ENCODE results near the gene AGMO.
"Not testable (repeated sequence)": the region's sequence is repeated elsewhere in the genome, so short reads cannot be mapped to it uniquely, and the experiment has no call there.

AGMO gene

GRCh38 chr7:15559416-15559928, 2.3 kb downstream of the AGMO start:
- no peak for DNase-seq (ENCODE audit: low read depth, low spot score)

- DNase-seq (ENCODE audit: low read depth, low spot score) = no peak
These were observed 3.1 kb downstream of the AGMO start for GRCh38 chr7:15558756-15559155.

- no peak for DNase-seq (ENCODE audit: low read depth, low spot score)
These were observed 4.1 kb downstream of the AGMO start for GRCh38 chr7:15557686-15558085.

- no peak for DNase-seq (ENCODE audit: low read depth, low spot score)
These were observed 4.6 kb downstream of the AGMO start for GRCh38 chr7:15557186-15557585.

- no peak for DNase-seq (ENCODE audit: low read depth, low spot score)
These were observed 5.3 kb downstream of the AGMO start for GRCh38 chr7:15556339-15557105.

DNA sequence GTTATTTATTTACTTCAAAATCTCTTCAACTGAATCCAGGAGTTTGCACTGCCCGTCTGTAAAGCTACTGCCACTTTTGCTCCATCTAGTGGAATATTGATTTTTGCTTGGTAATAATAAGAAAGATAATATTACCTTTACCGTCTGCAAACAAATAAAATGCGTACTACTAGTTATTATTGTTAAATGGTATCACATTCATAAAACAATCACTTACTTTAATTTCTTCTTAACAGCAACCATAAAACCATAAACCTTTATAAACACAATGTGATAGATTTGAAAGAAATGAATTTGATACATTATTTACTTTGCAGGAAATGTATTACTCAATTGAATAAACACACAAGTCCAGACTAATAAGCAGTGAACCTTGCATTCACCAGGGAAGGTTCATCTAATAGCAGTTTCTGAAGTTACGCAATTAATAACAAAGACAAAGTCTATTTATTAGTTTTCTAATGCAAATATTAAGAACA, 6.4 kb downstream of the AGMO start:
- no peak for DNase-seq (ENCODE audit: low read depth, low spot score)

GRCh38 chr7:15554744-15555143, 7.1 kb downstream of the AGMO start:
- DNase-seq (ENCODE audit: low read depth, low spot score) = no peak

GRCh38 chr7:15554081-15554480, 7.7 kb downstream of the AGMO start:
- no peak for DNase-seq (ENCODE audit: low read depth, low spot score)

DNA sequence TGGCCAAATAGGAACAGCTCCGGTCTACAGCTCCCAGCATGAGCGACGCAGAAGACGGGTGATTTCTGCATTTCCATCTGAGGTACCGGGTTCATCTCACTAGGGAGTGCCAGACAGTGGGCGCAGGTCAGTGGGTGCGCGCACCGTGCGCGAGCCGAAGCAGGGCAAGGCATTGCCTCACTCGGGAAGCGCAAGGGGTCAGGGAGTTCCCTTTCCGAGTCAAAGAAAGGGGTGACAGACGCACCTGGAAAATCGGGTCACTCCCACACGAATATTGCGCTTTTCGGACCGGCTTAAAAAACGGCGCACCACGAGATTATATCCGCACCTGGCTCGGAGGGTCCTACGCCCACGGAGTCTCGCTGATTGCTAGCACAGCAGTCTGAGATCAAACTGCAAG, 14.5 kb downstream of the AGMO start:
- not testable (repeated sequence) for DNase-seq (ENCODE audit: low read depth, low spot score)

GRCh38 chr7:15546272-15546792, 15.5 kb downstream of the AGMO start:
- DNase-seq (ENCODE audit: low read depth, low spot score) = no peak

GRCh38 chr7:15544050-15544449, 17.8 kb downstream of the AGMO start:
- DNase-seq (ENCODE audit: low read depth, low spot score) = no peak

- DNase-seq (ENCODE audit: low read depth, low spot score) = no peak
These were observed 18.6 kb downstream of the AGMO start for GRCh38 chr7:15543256-15543655.

GRCh38 chr7:15527648-15528047, 34.2 kb downstream of the AGMO start:
- DNase-seq (ENCODE audit: low read depth, low spot score) = no peak

GRCh38 chr7:15525652-15526263, 36.1 kb downstream of the AGMO start:
- no peak for DNase-seq (ENCODE audit: low read depth, low spot score)

- no peak for DNase-seq (ENCODE audit: low read depth, low spot score)
These were observed 37.7 kb downstream of the AGMO start for GRCh38 chr7:15524077-15524476.

- not testable (repeated sequence) for DNase-seq (ENCODE audit: low read depth, low spot score)
These were observed 44.0 kb downstream of the AGMO start for GRCh38 chr7:15517865-15518264.

DNA sequence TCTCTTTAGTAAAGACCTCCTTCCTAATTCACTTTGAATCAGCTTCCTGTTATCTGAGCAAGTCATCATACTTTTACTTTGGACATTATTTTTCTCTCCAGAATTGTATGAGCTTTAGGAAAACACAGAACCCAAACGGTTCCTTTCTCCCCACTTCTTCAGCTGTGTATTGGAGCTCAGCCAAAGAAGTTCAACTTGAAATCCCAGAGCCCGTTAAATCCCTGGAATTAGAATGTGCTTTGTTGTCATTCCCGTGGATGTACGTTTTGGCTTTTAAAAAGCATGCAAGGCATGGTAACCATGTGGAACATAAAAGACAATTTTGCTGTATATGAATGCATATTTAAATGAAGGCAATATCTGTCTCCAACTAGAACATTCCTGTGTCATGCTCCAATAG, 46.6 kb downstream of the AGMO start:
- DNase-seq (ENCODE audit: low read depth, low spot score) = no peak

DNA sequence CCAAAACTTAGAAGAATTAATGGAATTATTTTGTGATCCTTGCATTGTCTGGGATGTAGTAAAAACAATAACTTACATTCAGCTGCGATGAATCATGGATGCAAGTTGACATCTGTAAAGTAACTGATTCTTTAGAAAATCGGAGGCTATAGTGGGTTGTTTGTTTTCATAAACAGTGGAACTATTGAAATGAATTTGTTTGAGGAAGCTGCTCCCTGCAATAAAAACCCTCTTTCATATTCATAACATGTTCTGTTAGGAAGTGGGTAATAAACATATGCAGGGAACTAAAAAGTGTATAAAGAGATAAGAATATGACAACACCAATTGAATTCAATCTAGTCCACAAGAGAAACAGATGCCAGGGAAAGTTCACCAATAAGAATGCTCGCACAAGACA, 53.6 kb downstream of the AGMO start:
- DNase-seq (ENCODE audit: low read depth, low spot score) = no peak

GRCh38 chr7:15507708-15508107, 54.1 kb downstream of the AGMO start:
- DNase-seq (ENCODE audit: low read depth, low spot score) = no peak

DNA sequence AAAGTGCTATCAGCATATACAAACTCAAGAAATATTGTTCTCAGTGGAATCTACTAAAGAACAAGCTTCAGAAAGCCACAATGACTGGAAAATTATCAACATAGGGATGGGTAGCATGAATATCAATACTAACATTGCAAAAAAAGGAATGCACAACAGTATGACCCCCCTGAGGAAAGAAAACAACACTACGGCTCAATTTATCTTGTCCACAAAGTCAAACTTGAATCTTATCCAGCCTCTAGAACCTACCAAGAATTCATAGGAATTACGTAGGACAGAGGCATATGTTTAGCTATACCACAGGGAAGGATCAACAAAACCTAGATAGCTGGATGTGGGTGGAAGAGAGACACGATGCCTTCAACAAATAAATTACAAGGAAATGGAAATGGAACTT, 54.6 kb downstream of the AGMO start:
- no peak for DNase-seq (ENCODE audit: low read depth, low spot score)

DNA sequence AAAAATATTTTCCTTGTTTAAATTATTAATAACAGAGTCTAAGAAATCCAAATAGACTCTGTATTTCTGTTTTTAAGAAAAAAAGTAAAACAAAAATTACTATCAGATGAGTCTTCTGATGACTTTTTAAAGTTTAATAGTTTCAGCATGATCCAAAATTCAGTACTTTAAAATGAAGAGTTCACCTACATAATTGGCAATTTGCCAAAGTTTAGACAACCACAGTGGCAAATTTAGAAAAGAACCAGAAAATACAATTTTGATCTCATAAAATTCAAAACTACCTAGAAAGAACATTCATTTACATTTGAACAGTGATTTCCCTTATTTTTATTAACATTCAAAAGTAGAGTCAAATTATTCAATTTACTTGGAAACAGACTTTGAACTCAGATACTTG, 56.1 kb downstream of the AGMO start:
- DNase-seq (ENCODE audit: low read depth, low spot score) = no peak

DNA sequence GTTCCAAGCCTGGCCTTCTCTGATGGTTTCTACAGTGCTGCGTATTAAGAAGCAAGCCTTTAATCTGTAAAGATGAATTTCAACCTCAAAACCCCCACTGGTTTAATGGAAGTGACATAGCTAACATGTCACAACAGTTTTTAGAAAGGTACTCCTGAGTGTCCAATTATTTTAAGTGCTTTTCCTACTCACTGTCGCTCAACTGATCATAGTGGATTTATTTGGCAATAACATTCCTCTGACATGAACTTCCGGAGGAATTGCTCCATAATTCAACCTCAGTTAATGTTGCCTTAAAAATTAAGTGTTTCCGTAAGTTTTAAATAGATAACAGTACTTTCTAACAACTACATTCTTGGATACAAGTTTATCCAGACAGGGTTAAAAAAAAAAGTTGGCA, 57.5 kb downstream of the AGMO start:
- DNase-seq (ENCODE audit: low read depth, low spot score) = no peak
